MCF 10A (cell line): ENCODE measurements around the gene CCDC127. TPM values are rescaled to one million over a fixed set of nuclear protein-coding genes. Genes with fewer than 3 reads are reported as not detected.

Source experiments
- BruUV-seq: library from RNA; stranded (reverse); fragments of 400-500 nt; replicated peaks from 2 replicates; lab custom pipeline; 2021; lab: Mats Ljungman, UMichigan
- CTCF ChIA-PET: fragments of 300-600 bp; sonication (Branson Sonifier 250); formaldehyde crosslinking; extraction: SDS; loops from one replicate; lab custom pipeline; 2021; ENCODE audit warnings: antibody characterized with exemption, inconsistent platforms; lab: Yijun Ruan, JAX
- POLR2A ChIA-PET: fragments of 300-600, 350-650 bp; sonication (Branson Sonifier 250); formaldehyde crosslinking; extraction: SDS; loops from one replicate; lab custom pipeline; 2020; ENCODE audit warnings: antibody characterized with exemption, inconsistent platforms; lab: Yijun Ruan, JAX
- DNase-seq: peaks from one replicate; pipeline ENCODE4 v3.0.0-alpha.2; 2018; ENCODE audit not compliant: unreplicated experiment
- H3K27ac Mint-ChIP-seq: one replicate; pipeline ENCODE4 v1.8.0; 2022; ENCODE audit warnings: mild to moderate bottlenecking, low read depth, mixed read lengths; ENCODE audit not compliant: unreplicated experiment
- H3K27me3 Mint-ChIP-seq: one replicate; pipeline ENCODE4 v1.8.0; 2022; ENCODE audit warnings: mixed read lengths; ENCODE audit not compliant: insufficient read depth, unreplicated experiment
- H3K36me3 Mint-ChIP-seq: one replicate; pipeline ENCODE4 v1.8.0; 2022; ENCODE audit warnings: mild to moderate bottlenecking, moderate library complexity, mixed read lengths; ENCODE audit not compliant: insufficient read depth, unreplicated experiment
- H3K4me1 Mint-ChIP-seq: one replicate; pipeline ENCODE4 v1.8.0; 2022; ENCODE audit warnings: mixed read lengths; ENCODE audit not compliant: insufficient read depth, unreplicated experiment
- H3K4me3 Mint-ChIP-seq: one replicate; pipeline ENCODE4 v1.8.0; 2022; ENCODE audit warnings: mild to moderate bottlenecking, moderate library complexity, mixed read lengths; ENCODE audit not compliant: unreplicated experiment
- H3K9me3 Mint-ChIP-seq: one replicate; pipeline ENCODE4 v1.8.0; 2022; ENCODE audit warnings: mixed read lengths; ENCODE audit not compliant: unreplicated experiment
- CTCF ChIP-seq: fragments of 200-600 bp; IDR thresholded peaks from one replicate; pipeline ENCODE4 v1.8.0; 2022; ENCODE audit warnings: antibody characterized with exemption, mild to moderate bottlenecking; ENCODE audit not compliant: unreplicated experiment
- intact Hi-C: fragments of 100-400 bp; cut with micrococcal nuclease; formaldehyde crosslinking; loops from 2 replicates; pipeline ENCODE4 v1.14.1; 2022
- total RNA-seq: library from RNA; stranded (reverse); gene quantifications from 2 replicates; pipeline ENCODE4 v1.2.3, GENCODE V29; 2022

Gene CCDC127
- total RNA-seq, 1 experiment from 2014 or later = 4.5 TPM

GRCh38 chr5:196350-196749 is 21.6 kb downstream of the CCDC127 start:
- no TSS peak for BruUV-seq
- intact Hi-C loops = no loop called here
- H3K36me3 Mint-ChIP-seq = no peaks in the 10 kb centered on the region
- no peak for DNase-seq
- H3K27me3 Mint-ChIP-seq = no peaks in the 10 kb centered on the region
- TF ChIP-seq CTCF = no peak
- ChIA-PET CTCF (no interaction called here), POLR2A (no interaction called here)
- no peak overlapping the region for H3K4me3 Mint-ChIP-seq
- H3K9me3 Mint-ChIP-seq = no peaks in the 10 kb centered on the region
- no peaks in the 10 kb centered on the region for H3K4me1 Mint-ChIP-seq
- H3K27ac Mint-ChIP-seq = no peak overlapping the region

GRCh38 chr5:195401-196160 is 22.4 kb downstream of the CCDC127 start:
- H3K27ac Mint-ChIP-seq = no peak overlapping the region
- no peaks in the 10 kb centered on the region for H3K9me3 Mint-ChIP-seq
- ChIA-PET CTCF (interaction anchor here (0.7 kb wide), 1 partner anchor 51 kb away, joined by 3 read pairs; no protein-coding TSS in a partner anchor), POLR2A (interaction anchor here (1.1 kb wide), 1 partner anchor 22 kb away, joined by 5 read pairs; the partner anchor contains the start of genes CCDC127 and SDHA)
- TF ChIP-seq CTCF = no peak
- no peaks in the 10 kb centered on the region for H3K4me1 Mint-ChIP-seq
- no peak for DNase-seq
- H3K27me3 Mint-ChIP-seq = peaks cover 2% of the 10 kb centered on the region
- intact Hi-C loops = no loop called here
- H3K36me3 Mint-ChIP-seq = no peaks in the 10 kb centered on the region
- no TSS peak for BruUV-seq
- no peak overlapping the region for H3K4me3 Mint-ChIP-seq

- Mint-ChIP-seq H3K27me3 (peaks cover 11% of the 10 kb centered on the region), H3K27ac (no peak overlapping the region), H3K36me3 (no peaks in the 10 kb centered on the region), H3K4me1 (no peaks in the 10 kb centered on the region), H3K9me3 (no peaks in the 10 kb centered on the region), H3K4me3 (no peak overlapping the region)
- BruUV-seq = no TSS peak
- ChIA-PET POLR2A (interaction anchor here (0.6 to 1.1 kb wide), 2 partner anchors 8 to 23 kb away, joined by 3 to 5 read pairs; partner anchors contain the start of genes CCDC127 and SDHA), CTCF (interaction anchor here (0.7 to 1.3 kb wide), 2 partner anchors 8 to 50 kb away, joined by 3 read pairs; no protein-coding TSS in a partner anchor)
- no peak for DNase-seq
- intact Hi-C loops = no loop called here
- no peak for TF ChIP-seq CTCF
Measured at GRCh38 chr5:194603-195209, 23.2 kb downstream of the CCDC127 start.

GRCh38 chr5:194102-194501 is 23.9 kb downstream of the CCDC127 start:
- no TSS peak for BruUV-seq
- H3K4me1 Mint-ChIP-seq = no peaks in the 10 kb centered on the region
- TF ChIP-seq CTCF = no peak
- ChIA-PET CTCF (interaction anchor here (1.3 kb wide), 1 partner anchor 9 kb away, joined by 3 read pairs; no protein-coding TSS in a partner anchor), POLR2A (interaction anchor here (0.6 kb wide), 2 partner anchors 9 to 707 kb away, joined by 3 to 4 read pairs; no protein-coding TSS in a partner anchor)
- H3K36me3 Mint-ChIP-seq = no peaks in the 10 kb centered on the region
- DNase-seq = no peak
- H3K9me3 Mint-ChIP-seq = no peaks in the 10 kb centered on the region
- no peak overlapping the region for H3K4me3 Mint-ChIP-seq
- H3K27ac Mint-ChIP-seq = no peak overlapping the region
- intact Hi-C loops = no loop called here
- peaks cover 12% of the 10 kb centered on the region for H3K27me3 Mint-ChIP-seq
